HG03457 (cell line): ENCODE results near the gene CNMD.
"Not testable (repeated sequence)": the region's sequence is repeated elsewhere in the genome, so short reads cannot be mapped to it uniquely, and the experiment has no call there.

Experiments
- ATAC-seq: cut with Tn5 transposase; IDR thresholded peaks from one replicate; pipeline ENCODE4 v1.9.1; 2021; ENCODE audit warnings: moderate number of reproducible peaks; ENCODE audit not compliant: unreplicated experiment

Gene CNMD

DNA sequence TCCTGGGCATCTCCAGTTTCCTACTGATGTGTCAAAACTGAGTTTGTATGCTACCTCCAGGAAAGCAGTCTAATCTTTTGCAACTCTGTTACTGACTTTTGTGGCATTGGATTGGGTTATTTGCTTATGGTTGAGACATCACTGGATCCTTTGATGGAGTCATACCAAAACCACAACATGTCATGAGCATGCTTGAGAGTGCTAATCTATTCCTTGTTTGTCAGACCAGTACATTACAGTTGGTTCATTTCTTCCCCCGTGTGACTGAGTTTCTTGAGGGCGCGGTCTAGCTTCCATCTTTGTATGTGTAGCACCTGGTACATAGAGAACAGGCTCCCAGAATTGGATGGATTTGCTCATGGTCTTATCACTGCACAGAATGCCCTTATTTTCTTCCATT, 43.8 kb downstream of the CNMD start:
- ATAC-seq, result no peak

DNA sequence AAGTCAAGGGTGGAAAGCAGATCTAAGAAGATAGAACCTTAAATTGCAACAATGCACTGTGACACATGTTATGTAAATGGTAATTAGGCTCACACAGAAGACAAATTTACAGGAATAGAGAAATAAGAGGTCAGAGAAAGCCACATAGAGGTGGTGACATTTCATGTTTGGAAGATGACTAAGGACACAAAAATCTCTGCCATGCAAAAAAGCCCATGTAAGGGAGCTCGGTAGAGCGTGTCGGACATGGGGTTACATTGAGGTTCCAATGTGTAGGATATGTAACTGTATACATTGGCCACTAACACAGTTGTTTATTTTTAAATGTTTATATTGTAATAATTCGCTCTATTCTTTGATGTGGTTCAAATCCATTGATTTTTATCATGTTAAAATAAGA, 53.2 kb downstream of the CNMD start:
- no peak for ATAC-seq

DNA sequence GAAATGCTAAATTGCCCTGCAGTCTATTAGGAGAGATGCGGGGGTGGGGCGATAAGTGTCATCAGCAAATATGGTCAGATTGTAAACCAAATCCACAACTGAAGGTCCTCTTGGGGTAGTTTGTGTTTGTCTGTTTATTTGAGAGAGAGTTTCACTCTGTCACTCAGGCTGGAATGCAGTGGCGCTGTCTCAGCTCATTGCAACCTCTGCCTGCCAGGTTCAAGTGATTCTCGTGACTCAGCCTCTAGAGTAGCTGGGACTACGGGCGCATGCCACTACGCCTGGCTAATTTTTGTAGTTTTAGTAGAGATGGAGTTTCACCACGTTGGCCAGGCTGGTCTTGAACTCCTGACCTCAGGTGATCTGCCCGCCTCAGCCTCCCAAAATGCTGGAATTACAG, 53.8 kb downstream of the CNMD start:
- not testable (repeated sequence) for ATAC-seq

DNA sequence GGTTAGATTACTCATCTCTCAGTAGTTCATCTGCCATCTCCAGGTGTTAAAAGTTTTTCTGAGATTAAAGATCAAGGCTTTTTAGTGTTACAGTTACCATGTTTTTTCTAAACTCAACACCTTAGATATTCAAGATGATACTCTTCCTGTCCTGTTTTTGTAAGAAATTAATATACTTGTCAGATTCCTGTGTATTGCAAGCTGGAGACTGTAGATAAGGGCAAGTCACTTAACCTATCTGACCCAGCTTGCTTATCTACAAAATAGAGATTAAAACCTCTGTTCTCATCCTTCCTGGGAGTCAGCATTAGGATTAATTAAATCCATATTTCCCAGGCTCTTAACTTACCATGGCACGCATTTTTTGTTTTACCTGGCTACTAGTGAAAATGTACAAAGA, 61.8 kb downstream of the CNMD start:
- ATAC-seq, result no peak

DNA sequence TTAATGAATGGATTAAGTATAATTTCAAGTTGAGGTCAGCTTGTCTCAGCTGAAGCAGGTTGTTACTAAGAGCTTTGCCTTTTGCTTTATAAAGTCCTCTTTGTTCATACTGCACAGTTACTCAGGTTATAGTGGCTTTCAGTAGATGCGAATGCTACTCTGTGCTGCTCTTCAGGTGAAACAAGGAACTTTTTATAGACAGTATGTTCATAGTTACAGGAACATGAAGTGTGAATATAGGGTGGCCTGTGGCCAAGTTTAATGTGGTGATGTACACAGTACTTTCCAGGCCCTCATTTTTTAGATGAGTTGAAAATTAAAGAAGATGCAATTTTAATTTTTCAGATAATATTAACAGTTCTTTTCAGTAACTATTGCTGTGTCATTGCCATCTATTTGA, 66.2 kb downstream of the CNMD start:
- no peak for ATAC-seq

DNA sequence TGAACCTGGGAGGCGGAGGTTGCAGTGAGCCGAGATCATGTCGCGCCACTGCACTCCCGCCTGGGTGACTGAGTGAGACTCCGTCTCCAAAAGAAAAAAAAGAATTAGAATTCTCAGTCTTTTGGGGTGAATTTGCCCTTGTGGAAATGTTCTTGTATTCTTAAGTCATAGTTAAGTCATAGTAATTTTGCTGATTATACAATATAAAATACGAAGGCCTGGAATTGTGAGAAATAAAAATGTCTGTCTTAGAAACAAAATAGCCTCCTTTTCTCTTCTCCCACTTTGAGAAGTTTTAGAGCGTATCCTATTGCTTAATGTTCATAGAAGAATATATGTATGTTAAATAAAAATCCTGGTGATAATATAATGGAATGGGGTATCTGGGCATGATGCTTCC, 68.9 kb downstream of the CNMD start:
- no peak for ATAC-seq

DNA sequence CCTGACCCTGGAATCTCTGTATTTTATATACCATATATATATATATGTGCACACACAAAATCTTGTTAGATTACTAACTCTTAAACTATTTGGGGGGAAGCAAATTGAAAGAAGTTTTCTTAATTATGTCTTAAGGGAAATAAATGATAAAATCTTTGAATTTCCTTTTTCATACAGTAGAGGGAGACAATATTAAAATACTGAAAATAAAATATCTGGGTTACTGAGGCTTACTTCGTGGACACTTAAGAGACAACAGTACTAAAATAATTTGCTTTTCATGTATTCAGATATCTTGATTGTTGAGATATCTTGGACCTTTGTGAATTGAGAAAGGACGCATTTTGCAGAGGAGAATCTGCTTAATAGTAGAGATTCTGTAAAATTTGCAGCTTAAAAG, 69.9 kb downstream of the CNMD start:
- no peak for ATAC-seq

DNA sequence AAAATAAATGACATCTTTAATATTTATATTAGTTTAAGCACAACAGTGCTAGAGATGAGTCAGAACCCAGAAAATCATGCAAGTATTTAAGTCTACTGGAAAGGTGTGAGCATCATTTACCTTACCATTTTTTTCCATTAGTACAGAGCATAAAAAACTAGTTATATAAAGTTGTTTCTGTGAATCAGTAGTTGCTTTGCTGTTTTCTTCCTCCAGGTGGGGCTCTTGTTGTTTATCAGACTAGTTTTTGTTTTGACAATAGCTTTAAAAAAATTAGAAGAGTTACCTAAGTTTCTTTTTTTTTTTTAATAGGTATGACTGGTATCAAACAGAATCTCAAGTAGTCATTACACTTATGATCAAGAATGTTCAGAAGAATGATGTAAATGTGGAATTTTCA, 74.3 kb downstream of the CNMD start:
- no peak for ATAC-seq

DNA sequence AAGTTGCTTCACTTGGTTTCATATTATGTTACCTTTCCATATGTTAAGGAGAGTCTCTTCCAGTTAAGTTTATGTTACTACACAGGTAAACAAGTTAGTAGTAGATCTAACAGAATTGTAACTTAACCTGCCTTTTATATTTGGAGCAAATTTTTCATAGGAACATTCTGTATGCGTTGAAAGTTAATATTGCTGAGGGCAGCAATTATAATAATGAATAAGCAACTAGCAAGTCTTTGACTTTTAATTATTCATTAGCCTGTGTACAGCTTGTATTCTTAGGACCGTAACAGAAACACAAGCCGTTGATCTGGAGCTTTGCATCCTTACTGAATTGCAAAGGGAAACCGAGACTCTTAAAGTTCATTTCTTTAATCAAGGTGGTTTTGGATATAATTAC, 75.3 kb downstream of the CNMD start:
- no peak for ATAC-seq

DNA sequence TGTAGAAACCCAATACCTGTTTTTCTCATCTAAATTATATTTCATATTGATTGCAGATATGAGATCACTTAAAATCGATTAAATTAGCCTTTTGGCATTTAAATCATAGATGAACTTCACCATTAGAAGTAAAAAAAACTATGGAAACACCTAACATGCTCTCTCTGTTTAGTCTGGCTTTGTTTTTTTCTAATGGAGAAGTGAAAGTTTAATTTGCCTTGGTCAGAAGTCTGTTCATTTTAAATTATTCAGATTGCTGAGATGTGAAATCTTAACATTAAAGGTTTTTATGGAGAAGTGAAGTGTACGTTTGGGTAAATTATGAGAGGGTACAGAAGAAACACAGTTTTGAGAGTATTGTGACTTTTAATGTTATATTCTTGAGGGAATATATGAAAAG, 80.3 kb downstream of the CNMD start:
- ATAC-seq, result no peak
